Mesenchymal stem cell (in vitro differentiated cells and primary cell): ENCODE results near the gene TMEM218.

Source experiments
- DNase-seq: peaks from one replicate; pipeline ENCODE4 v3.0.0-alpha.2; 2013
- H2AFZ ChIP-seq: one replicate; pipeline ENCODE4 v1.6.1; 2013; ENCODE audit warnings: low read depth, mild to moderate bottlenecking, control low read depth, inconsistent platforms, low read length, moderate library complexity
- H2AK5ac ChIP-seq: 2 replicates; pipeline ENCODE4 v1.6.1; 2013; ENCODE audit warnings: low read length, moderate library complexity, mild to moderate bottlenecking, inconsistent platforms; ENCODE audit not compliant: severe bottlenecking
- H2BK120ac ChIP-seq: one replicate; pipeline ENCODE4 v1.6.1; 2013; ENCODE audit warnings: low read depth, mild to moderate bottlenecking, inconsistent platforms, low read length, moderate library complexity
- H2BK12ac ChIP-seq, 2 experiments: one replicate each; pipeline ENCODE4 v1.6.1; 2013; ENCODE audit warnings: inconsistent platforms in 2 of 2, low read length in 2 of 2, mild to moderate bottlenecking in 2 of 2, moderate library complexity in 2 of 2, control low read depth in 1 of 2
- H2BK15ac ChIP-seq: one replicate; pipeline ENCODE4 v1.6.1; 2013; ENCODE audit warnings: mild to moderate bottlenecking, low read depth, inconsistent platforms; ENCODE audit not compliant: poor library complexity, severe bottlenecking
- H2BK5ac ChIP-seq: 2 replicates; pipeline ENCODE4 v1.6.1; 2013; ENCODE audit warnings: low read depth, mild to moderate bottlenecking, low read length, control low read depth, inconsistent platforms; ENCODE audit not compliant: poor library complexity, severe bottlenecking
- H3K14ac ChIP-seq, 2 experiments: one replicate each; pipeline ENCODE4 v1.6.1; 2013; ENCODE audit warnings: inconsistent platforms in 2 of 2, low read length in 2 of 2, control low read depth in 1 of 2, mild to moderate bottlenecking in 1 of 2, moderate library complexity in 1 of 2
- H3K18ac ChIP-seq, 2 experiments: one replicate each; pipeline ENCODE4 v1.6.1; 2013; ENCODE audit warnings: inconsistent platforms in 2 of 2, low read length in 2 of 2, control low read depth in 1 of 2, low read depth in 1 of 2, mild to moderate bottlenecking in 1 of 2
- H3K23ac ChIP-seq, 2 experiments: one replicate each; pipeline ENCODE4 v1.6.1; 2013; ENCODE audit warnings: inconsistent platforms in 2 of 2, low read length in 2 of 2, mild to moderate bottlenecking in 2 of 2, moderate library complexity in 2 of 2, control low read depth in 1 of 2
- H3K27ac ChIP-seq: 2 replicates; pipeline ENCODE4 v1.5.1; 2013; ENCODE audit warnings: mild to moderate bottlenecking, moderate library complexity, low read length, control low read depth, inconsistent platforms; ENCODE audit not compliant: poor library complexity, severe bottlenecking
- H3K27me3 ChIP-seq, 2 experiments: 2 replicates each; pipeline versions ENCODE4 v1.6.1 to v1.7.0; 2013; ENCODE audit warnings: low read length in 2 of 2, mild to moderate bottlenecking in 2 of 2, moderate library complexity in 2 of 2, control low read depth in 1 of 2, inconsistent platforms in 1 of 2; ENCODE audit not compliant: control insufficient read depth in 1 of 2, insufficient read depth in 1 of 2
- H3K36me3 ChIP-seq, 2 experiments: 2 replicates each; pipeline versions ENCODE4 v1.6.1 to v1.7.0; 2013; ENCODE audit warnings: low read length in 2 of 2, control low read depth in 1 of 2, inconsistent platforms in 1 of 2, low read depth in 1 of 2, mild to moderate bottlenecking in 1 of 2; ENCODE audit not compliant: insufficient read depth in 2 of 2, control insufficient read depth in 1 of 2
- H3K4ac ChIP-seq, 2 experiments: one replicate each; pipeline ENCODE4 v1.6.1; 2013; ENCODE audit warnings: inconsistent platforms in 2 of 2, low read length in 2 of 2, mild to moderate bottlenecking in 2 of 2, moderate library complexity in 2 of 2, control low read depth in 1 of 2, low read depth in 1 of 2
- H3K4me1 ChIP-seq: 2 replicates; pipeline ENCODE4 v1.6.1; 2013; ENCODE audit warnings: low read depth, low read length, control low read depth; ENCODE audit not compliant: control insufficient read depth, insufficient read depth
- H3K4me2 ChIP-seq: 2 replicates; pipeline ENCODE4 v1.6.1; 2013; ENCODE audit warnings: low read length, mild to moderate bottlenecking, inconsistent platforms; ENCODE audit not compliant: poor library complexity, severe bottlenecking
- H3K4me3 ChIP-seq, 2 experiments: 2 replicates each; pipeline versions ENCODE4 v1.5.1 to v1.7.0; 2013; ENCODE audit warnings: low read length in 2 of 2, mild to moderate bottlenecking in 2 of 2, control low read depth in 1 of 2, low read depth in 1 of 2; ENCODE audit not compliant: insufficient read depth in 1 of 2
- H3K79me1 ChIP-seq: replicated peaks from 2 replicates; pipeline ENCODE4 v1.6.1; 2013; ENCODE audit warnings: mild to moderate bottlenecking, control low read depth, low read length, inconsistent platforms; ENCODE audit not compliant: poor library complexity, severe bottlenecking
- H3K9ac ChIP-seq: 2 replicates; pipeline ENCODE4 v1.7.0; 2013; ENCODE audit warnings: mild to moderate bottlenecking, low read length, moderate library complexity
- H3K9me3 ChIP-seq: 2 replicates; pipeline ENCODE4 v1.7.0; 2013; ENCODE audit warnings: mild to moderate bottlenecking, low read length; ENCODE audit not compliant: control insufficient read depth
- H4K8ac ChIP-seq: one replicate; pipeline ENCODE4 v1.6.1; 2013; ENCODE audit warnings: inconsistent platforms, mild to moderate bottlenecking, low read length, moderate library complexity
- H4K91ac ChIP-seq: one replicate; pipeline ENCODE4 v1.6.1; 2013; ENCODE audit warnings: mild to moderate bottlenecking, low read length, inconsistent platforms
- WGBS: methylation state at CpG from one replicate; pipeline ENCODE4 v1.1.7; 2013; ENCODE audit warnings: mixed read lengths; 5-methylcytosine and 5-hydroxymethylcytosine counted together

Gene TMEM218

DNA sequence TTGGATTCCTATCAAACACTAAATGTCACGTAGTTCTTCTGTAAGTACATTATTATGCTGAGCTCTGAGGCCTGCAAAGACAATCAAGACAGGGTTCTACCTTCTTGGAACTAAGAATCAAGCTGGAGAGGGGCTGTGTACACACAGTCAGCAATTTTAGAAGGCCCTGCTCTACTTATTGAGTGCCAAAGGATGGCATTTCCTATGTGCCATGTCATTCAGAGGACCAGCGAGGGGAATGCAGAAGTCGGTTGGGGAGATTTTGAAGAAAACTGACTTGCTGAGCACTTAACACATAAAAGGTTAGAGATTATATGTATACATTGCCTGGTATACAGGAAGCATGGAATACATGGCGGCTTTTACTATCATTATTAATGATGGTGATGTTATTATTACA is 43.1 kb downstream of the TMEM218 start:
- no peak overlapping the region for H3K4me2 ChIP-seq
- no peaks in the 10 kb centered on the region for H3K36me3 ChIP-seq
- no peaks in the 10 kb centered on the region for H3K9me3 ChIP-seq
- no peak overlapping the region for H2BK5ac ChIP-seq
- no peak for DNase-seq
- no peaks in the 10 kb centered on the region for H3K79me1 ChIP-seq
- H3K14ac ChIP-seq, result no peak overlapping the region
- WGBS, result 96% methylated on average over 3 of the region's 4 CpGs
- peaks cover 23% of the 10 kb centered on the region for H3K4me1 ChIP-seq
- no peak overlapping the region for H4K8ac ChIP-seq
- no peak overlapping the region for H3K9ac ChIP-seq
- no peak overlapping the region for H2BK120ac ChIP-seq
- no peak overlapping the region for H3K4me3 ChIP-seq
- H4K91ac ChIP-seq, result no peak overlapping the region
- H2BK15ac ChIP-seq, result no peak overlapping the region
- H3K18ac ChIP-seq, result no peak overlapping the region
- H3K23ac ChIP-seq, result no peak overlapping the region
- H2AK5ac ChIP-seq, result no peak overlapping the region
- no peak overlapping the region for H3K27ac ChIP-seq
- peaks cover 0 to 3% of the 10 kb centered on the region in 2 experiments for H3K27me3 ChIP-seq
- no peak overlapping the region for H3K4ac ChIP-seq
- no peak overlapping the region for H2BK12ac ChIP-seq
- H2AFZ ChIP-seq, result no peak overlapping the region

DNA sequence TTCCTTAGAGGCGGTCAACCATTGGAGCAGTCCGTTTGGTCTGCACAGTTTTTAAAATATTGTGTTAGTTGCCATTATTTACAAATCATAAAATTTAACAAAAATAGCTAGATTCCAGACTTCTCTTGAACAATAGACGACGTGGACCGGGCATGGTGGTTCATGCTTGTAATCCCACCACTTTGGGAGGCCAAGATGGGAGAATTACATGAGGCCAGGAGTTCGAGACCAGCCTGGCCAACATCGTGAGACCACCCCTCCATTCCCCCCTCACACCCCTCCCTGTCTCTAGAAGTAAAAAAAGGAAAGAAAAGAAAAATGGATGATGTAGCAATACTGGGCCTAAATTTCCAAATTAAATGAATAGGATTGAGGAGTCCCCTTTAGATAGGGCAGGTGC is 47.4 kb downstream of the TMEM218 start:
- peaks cover 14% of the 10 kb centered on the region for H3K4me1 ChIP-seq
- no peak overlapping the region for H2BK5ac ChIP-seq
- no peaks in the 10 kb centered on the region for H3K36me3 ChIP-seq
- H3K9me3 ChIP-seq, result no peaks in the 10 kb centered on the region
- H4K91ac ChIP-seq, result no peak overlapping the region
- H3K9ac ChIP-seq, result peak overlapping the region; percentile 86
- peaks cover 0 to 3% of the 10 kb centered on the region in 2 experiments for H3K27me3 ChIP-seq
- H2BK120ac ChIP-seq, result no peak overlapping the region
- 76% methylated on average over 3 of the region's 7 CpGs for whole genome bisulfite sequencing
- no peak overlapping the region for H2AK5ac ChIP-seq
- H4K8ac ChIP-seq, result no peak overlapping the region
- peak overlapping the region in 1 of 2 experiments; percentile 89 for H3K4me3 ChIP-seq
- peak overlapping the region in 1 of 2 experiments; percentile 51 for H3K23ac ChIP-seq
- H3K18ac ChIP-seq, result no peak overlapping the region
- no peak overlapping the region for H2AFZ ChIP-seq
- no peak overlapping the region for H3K4ac ChIP-seq
- H2BK15ac ChIP-seq, result no peak overlapping the region
- H3K79me1 ChIP-seq, result no peaks in the 10 kb centered on the region
- no peak overlapping the region for H3K27ac ChIP-seq
- no peak overlapping the region for H3K14ac ChIP-seq
- no peak overlapping the region for H2BK12ac ChIP-seq
- peak overlapping the region; percentile 100 for H3K4me2 ChIP-seq
- no peak for DNase-seq

DNA sequence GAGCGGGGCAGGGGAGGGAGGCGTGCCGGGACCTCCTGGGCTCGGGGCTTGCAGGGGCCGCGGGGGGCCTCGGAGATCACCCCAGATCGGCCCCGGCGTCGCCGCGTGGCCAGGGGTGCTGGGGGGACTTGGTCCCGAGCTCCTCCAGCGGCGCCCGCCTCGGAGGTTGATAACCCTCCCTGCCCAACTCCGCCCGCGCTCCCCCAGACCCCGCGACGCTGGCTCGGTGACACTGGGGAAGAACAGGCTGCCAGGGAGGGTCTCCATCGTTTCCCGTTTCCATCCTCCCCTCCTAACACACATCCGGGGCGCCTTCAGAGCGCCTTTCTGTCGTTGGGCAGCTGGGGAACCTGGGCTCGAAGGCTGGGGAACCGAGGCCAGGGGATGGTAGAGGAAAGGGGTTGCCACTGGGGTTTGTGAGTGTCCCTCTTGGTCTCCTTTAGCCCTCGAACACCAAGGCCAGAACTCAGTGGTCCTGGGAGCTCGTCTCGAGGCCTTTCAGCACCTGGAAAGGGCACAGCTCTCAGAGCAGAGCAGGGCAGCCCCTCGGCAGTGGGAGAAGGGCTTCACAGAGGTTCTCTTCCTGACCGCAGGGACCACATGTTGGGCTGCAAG is 47.9 kb downstream of the TMEM218 start:
- Histone ChIP-seq H3K4me1 (peaks cover 14% of the 10 kb centered on the region), H3K4me2 (peak overlapping the region; percentile 100), H4K8ac (peak overlapping the region; percentile 37), H3K18ac (peak overlapping the region in 1 of 2 experiments; percentile 80), H3K23ac (peak overlapping the region; percentile 51 to 83), H2BK12ac (no peak overlapping the region), H3K9ac (peak overlapping the region; percentile 86), H2BK120ac (no peak overlapping the region), H2AFZ (peak overlapping the region; percentile 91), H2AK5ac (no peak overlapping the region), H2BK15ac (peak overlapping the region; percentile 46), H3K14ac (no peak overlapping the region), H3K27ac (no peak overlapping the region), H3K4ac (peak overlapping the region in 1 of 2 experiments; percentile 30), H3K79me1 (no peaks in the 10 kb centered on the region), H4K91ac (peak overlapping the region; percentile 21), H3K4me3 (peak overlapping the region; percentile 70 to 89), H2BK5ac (no peak overlapping the region), H3K9me3 (no peaks in the 10 kb centered on the region), H3K36me3 (no peaks in the 10 kb centered on the region), H3K27me3 (peaks cover 0 to 3% of the 10 kb centered on the region in 2 experiments)
- 6% methylated on average over 23 of the region's 38 CpGs for WGBS
- DNase-seq, result no peak

DNA sequence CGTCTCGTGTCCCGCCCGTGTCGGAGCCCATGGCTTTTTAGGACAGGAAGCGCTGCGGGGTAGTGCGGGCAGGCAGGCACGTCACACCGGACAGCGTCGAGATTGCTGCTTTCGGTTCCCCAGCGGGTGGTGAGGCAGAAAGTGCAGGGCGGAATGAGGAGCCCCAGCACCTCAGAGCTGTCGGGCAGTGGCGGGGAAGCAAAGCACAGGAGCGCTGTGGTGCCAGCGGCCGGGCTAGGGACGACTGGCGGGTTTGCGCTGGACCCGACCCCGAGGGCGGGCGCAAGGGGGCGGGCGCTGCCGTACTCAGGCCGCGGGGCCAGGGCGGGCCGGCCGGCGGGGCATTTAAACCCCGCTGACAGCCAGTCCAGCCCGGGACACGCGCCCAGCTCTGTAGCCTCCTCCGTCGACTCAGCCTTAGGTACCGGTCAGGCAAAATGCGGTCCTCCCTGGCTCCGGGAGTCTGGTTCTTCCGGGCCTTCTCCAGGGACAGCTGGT is 48.4 kb downstream of the TMEM218 start, which contains the start of gene SLC37A2:
TSS of gene SLC37A2 (plus strand) at position 375 of the 498 bp plus-strand sequence. CDS start at position 438, 63 bp downstream.
- Histone ChIP-seq H3K27ac (no peak within 1 kb of the TSS), H2BK5ac (no peak within 1 kb of the TSS), H3K27me3 (peaks cover 0 to 3% of the 10 kb centered on the region in 2 experiments), H3K4ac (peak within 1 kb of the TSS in 1 of 2 experiments; percentile 30), H3K4me1 (peaks cover 14% of the 10 kb centered on the region), H2AK5ac (no peak within 1 kb of the TSS), H2BK15ac (peak within 1 kb of the TSS; percentile 92), H3K9ac (peak within 1 kb of the TSS; percentile 86), H2AFZ (peak within 1 kb of the TSS; percentile 91), H3K9me3 (no peaks in the 10 kb centered on the region), H4K91ac (peak within 1 kb of the TSS; percentile 21), H2BK120ac (no peak within 1 kb of the TSS), H3K4me2 (peak within 1 kb of the TSS; percentile 100), H3K79me1 (no peaks in the 10 kb centered on the region), H4K8ac (peak within 1 kb of the TSS; percentile 82), H3K18ac (peak within 1 kb of the TSS; percentile 80 to 90), H3K23ac (peak within 1 kb of the TSS; percentile 51 to 83), H2BK12ac (peak within 1 kb of the TSS in 1 of 2 experiments; percentile 28), H3K36me3 (no peaks in the 10 kb centered on the region), H3K14ac (peak within 1 kb of the TSS in 1 of 2 experiments; percentile 74), H3K4me3 (peak within 1 kb of the TSS; percentile 70 to 89)
- peak; percentile 72 for DNase-seq
- WGBS, result under 1% methylated on average over 44 of the region's 46 CpGs
